ENCODE data around the gene IFITM1. TPM values are rescaled to one million over a fixed set of nuclear protein-coding genes. Genes with fewer than 3 reads are reported as not detected.

The IFITM1 gene
- total RNA-seq, 1 donor from 2014 or later, result 128 TPM

DNA sequence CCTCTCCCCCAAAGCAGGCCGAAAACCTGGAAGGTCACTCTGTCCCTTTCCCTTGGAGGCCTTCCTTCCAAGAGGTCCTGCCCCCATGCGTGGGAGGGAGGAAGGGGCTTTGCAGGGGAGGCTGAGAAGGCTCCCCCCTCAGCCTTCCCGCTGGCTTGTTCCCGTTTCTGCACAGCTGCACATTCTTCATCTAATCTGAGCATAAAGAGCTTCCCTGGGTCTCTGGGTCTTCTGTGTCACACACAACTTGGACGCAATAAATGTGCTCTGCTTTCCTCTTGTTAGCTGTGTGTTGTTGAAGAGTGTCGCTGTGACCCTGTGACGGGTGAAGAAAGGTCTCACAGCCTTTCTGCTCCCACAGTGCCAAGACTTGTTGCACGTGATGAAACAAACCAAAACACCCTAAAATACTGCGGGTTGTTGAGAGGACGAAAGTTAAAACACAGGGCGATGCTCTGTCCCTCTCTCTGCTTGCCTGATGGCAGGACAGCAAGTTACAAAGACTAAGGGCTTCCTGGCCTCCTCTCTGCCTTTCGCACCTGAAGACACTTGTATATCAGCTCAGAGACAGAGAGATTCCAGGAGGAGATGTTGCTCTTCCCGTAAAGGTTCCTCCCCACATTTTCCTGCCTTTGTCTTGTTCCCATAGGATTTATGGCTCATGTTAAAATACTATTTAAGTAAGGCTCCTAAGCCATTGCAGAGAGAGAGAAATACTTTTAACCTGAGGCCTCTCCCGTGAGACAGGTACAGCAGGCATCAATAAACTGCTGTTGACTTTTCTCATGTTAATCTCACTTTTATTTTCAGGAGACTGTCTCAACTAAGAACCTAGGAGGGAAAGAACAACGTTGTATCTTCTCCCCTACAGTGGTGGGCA, 22.2 kb downstream of the IFITM1 start:
- no peaks in the 10 kb centered on the region for H3K9me3 Mint-ChIP-seq
- H3K27ac Mint-ChIP-seq, result peak overlapping the region; percentile 90
- DNase-seq (ENCODE audit: low spot score in 2 of 2, unreplicated experiment in 2 of 2), result no peak
- H3K4me1 Mint-ChIP-seq, result peaks cover 30% of the 10 kb centered on the region
- TF ChIP-seq, protein P1, sequence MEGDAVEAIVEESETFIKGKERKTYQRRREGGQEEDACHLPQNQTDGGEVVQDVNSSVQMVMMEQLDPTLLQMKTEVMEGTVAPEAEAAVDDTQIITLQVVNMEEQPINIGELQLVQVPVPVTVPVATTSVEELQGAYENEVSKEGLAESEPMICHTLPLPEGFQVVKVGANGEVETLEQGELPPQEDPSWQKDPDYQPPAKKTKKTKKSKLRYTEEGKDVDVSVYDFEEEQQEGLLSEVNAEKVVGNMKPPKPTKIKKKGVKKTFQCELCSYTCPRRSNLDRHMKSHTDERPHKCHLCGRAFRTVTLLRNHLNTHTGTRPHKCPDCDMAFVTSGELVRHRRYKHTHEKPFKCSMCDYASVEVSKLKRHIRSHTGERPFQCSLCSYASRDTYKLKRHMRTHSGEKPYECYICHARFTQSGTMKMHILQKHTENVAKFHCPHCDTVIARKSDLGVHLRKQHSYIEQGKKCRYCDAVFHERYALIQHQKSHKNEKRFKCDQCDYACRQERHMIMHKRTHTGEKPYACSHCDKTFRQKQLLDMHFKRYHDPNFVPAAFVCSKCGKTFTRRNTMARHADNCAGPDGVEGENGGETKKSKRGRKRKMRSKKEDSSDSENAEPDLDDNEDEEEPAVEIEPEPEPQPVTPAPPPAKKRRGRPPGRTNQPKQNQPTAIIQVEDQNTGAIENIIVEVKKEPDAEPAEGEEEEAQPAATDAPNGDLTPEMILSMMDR (IDR thresholded peaks at IDR 0.05; ENCODE audit: unreplicated experiment), result no peak
- no peaks in the 10 kb centered on the region for H3K36me3 Mint-ChIP-seq
- H3K4me3 Mint-ChIP-seq, result no peak overlapping the region
- H3K27me3 Mint-ChIP-seq (ENCODE audit: low read depth), result peaks cover 1% of the 10 kb centered on the region

- Mint-ChIP-seq H3K4me3 (no peak overlapping the region), H3K27ac (peak overlapping the region; percentile 90), H3K27me3 (ENCODE audit: low read depth) (peaks cover 1% of the 10 kb centered on the region), H3K9me3 (no peaks in the 10 kb centered on the region), H3K36me3 (no peaks in the 10 kb centered on the region), H3K4me1 (peaks cover 30% of the 10 kb centered on the region)
- no peak for DNase-seq (ENCODE audit: low spot score in 2 of 2, unreplicated experiment in 2 of 2)
- TF ChIP-seq, protein P1 (IDR thresholded peaks at IDR 0.05; ENCODE audit: unreplicated experiment), result no peak
Observed at GRCh38 chr11:336659-337198, 22.9 kb downstream of the IFITM1 start.

- Mint-ChIP-seq H3K36me3 (no peaks in the 10 kb centered on the region), H3K27me3 (ENCODE audit: low read depth) (peaks cover 1% of the 10 kb centered on the region), H3K4me3 (no peak overlapping the region), H3K27ac (no peak overlapping the region), H3K4me1 (peaks cover 33% of the 10 kb centered on the region), H3K9me3 (no peaks in the 10 kb centered on the region)
- TF ChIP-seq, protein P1 (IDR thresholded peaks at IDR 0.05; ENCODE audit: unreplicated experiment), result no peak
- DNase-seq (ENCODE audit: low spot score in 2 of 2, unreplicated experiment in 2 of 2), result no peak
Observed at GRCh38 chr11:337711-338110, 23.9 kb downstream of the IFITM1 start.

- TF ChIP-seq, protein P1 (IDR thresholded peaks at IDR 0.05; ENCODE audit: unreplicated experiment), result no peak
- H3K27ac Mint-ChIP-seq, result no peak overlapping the region
- no peaks in the 10 kb centered on the region for H3K36me3 Mint-ChIP-seq
- peaks cover 1% of the 10 kb centered on the region for H3K27me3 Mint-ChIP-seq (ENCODE audit: low read depth)
- no peak overlapping the region for H3K4me3 Mint-ChIP-seq
- peaks cover 20% of the 10 kb centered on the region for H3K4me1 Mint-ChIP-seq
- DNase-seq (ENCODE audit: low spot score in 2 of 2, unreplicated experiment in 2 of 2), result no peak
- H3K9me3 Mint-ChIP-seq, result no peaks in the 10 kb centered on the region
Observed at GRCh38 chr11:339963-340362, 26.1 kb downstream of the IFITM1 start.

DNA sequence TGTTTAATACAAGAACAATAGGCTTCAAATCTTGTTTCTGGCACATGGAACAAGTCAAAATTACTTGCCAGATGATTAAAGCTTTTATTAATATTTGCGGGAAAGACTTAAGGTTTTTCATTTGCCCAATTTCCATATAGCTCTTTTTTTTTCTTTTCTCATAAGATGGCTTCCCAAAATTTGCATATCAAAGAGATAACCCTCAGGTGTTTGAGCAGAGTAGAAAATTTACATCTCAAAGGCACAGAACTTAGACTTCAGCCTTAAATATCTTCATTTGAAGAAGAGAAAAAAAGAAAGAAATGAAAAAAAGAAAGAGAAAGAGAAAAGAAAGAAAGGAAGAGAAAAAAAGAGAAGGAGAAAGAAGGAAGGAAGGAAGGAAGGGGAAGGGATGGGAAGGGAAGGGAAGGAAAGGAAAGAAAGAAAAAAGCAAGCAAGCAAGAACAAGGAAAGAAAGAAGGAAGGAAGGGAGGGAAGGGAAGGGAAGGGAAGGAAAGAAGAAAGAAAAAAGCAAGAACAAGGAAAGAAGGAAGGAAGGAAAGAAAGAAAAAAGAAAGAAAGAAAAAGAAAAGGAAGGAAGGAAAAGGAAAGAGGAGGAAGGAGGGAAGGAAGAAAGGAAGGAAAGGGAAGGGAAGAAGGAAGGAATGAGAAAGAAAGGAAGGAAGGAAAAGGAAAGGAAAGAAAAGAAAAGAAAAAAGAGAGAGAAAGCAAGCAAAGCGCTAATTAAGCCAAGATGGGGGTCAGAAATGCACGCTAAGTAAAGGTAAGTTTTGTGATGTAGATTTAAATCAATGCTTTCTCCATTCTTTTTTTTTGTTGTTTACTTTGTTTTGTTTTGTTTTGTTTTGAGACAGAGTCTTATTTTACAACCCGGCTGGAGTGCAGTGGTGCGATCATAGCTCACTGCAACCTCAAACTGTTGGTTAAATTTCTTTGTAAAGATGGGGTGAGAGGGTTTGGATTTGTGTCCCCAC, 27.0 kb downstream of the IFITM1 start:
- no peak overlapping the region for H3K4me3 Mint-ChIP-seq
- H3K27me3 Mint-ChIP-seq (ENCODE audit: low read depth), result peaks cover 1% of the 10 kb centered on the region
- H3K27ac Mint-ChIP-seq, result peak overlapping the region; percentile 43
- DNase-seq (ENCODE audit: low spot score in 2 of 2, unreplicated experiment in 2 of 2), result no peak
- no peaks in the 10 kb centered on the region for H3K9me3 Mint-ChIP-seq
- H3K36me3 Mint-ChIP-seq, result no peaks in the 10 kb centered on the region
- H3K4me1 Mint-ChIP-seq, result peaks cover 14% of the 10 kb centered on the region
- TF ChIP-seq, protein P1 (IDR thresholded peaks at IDR 0.05; ENCODE audit: unreplicated experiment), result no peak
